Body of pancreas (tissue), 4 donors: ENCODE data around the gene COMMD2. TPM values are rescaled to one million over a fixed set of nuclear protein-coding genes. Genes with fewer than 3 reads are reported as not detected.

Experiments
- ATAC-seq: fragments of 150-250 bp; one replicate; pipeline ENCODE4 v1.9.1; 2016
- DNase-seq, 4 donors: peaks; one replicate each; pipeline ENCODE4 v3.0.0-alpha.2; 2019
- H3K27ac ChIP-seq, 4 donors: fragments of 200-600 bp; sonication (generic); 1 replicate in 3 of 4; 2 replicates in 1 of 4; pipeline versions ENCODE4 v1.5.1 to v1.6.1; 2016 to 2019; ENCODE audit warnings: mild to moderate bottlenecking in 1 of 4, mixed read lengths in 1 of 4, moderate library complexity in 1 of 4
- H3K27me3 ChIP-seq, 2 donors: fragments of 200-600 bp; sonication (generic); one replicate each; pipeline ENCODE4 v1.6.0; 2016; ENCODE audit warnings: mild to moderate bottlenecking in 1 of 2
- H3K36me3 ChIP-seq, 2 donors: fragments of 200-600 bp; sonication (generic); replicated peaks in 1 of 2; 2 replicates each; pipeline ENCODE4 v1.5.1; 2016; ENCODE audit warnings: low read depth in 2 of 2; ENCODE audit not compliant: insufficient read depth in 1 of 2
- H3K4me1 ChIP-seq: fragments of 200-600 bp; sonication (generic); one replicate; pipeline ENCODE4 v1.6.0; 2016
- H3K4me3 ChIP-seq, 2 donors: fragments of 200-600 bp; sonication (generic); 1 replicate in 1 of 2; 2 replicates in 1 of 2; pipeline ENCODE4 v1.5.1; 2016 to 2019
- H3K9me3 ChIP-seq, 3 donors: fragments of 200-600 bp; sonication (generic); 1 replicate in 2 of 3; 2 replicates in 1 of 3; pipeline ENCODE4 v1.5.1; 2016
- POLR2A ChIP-seq, 3 donors: fragments of 450-650 bp; IDR thresholded peaks; one replicate each; pipeline ENCODE4 v1.6.1; 2016; ENCODE audit warnings: antibody characterized with exemption in 3 of 3, mild to moderate bottlenecking in 2 of 3
- WGBS, 2 donors: methylation state at CpG; one replicate each; pipeline ENCODE4 v1.1.5; 2017; 5-methylcytosine and 5-hydroxymethylcytosine counted together
- intact Hi-C: fragments of 100-400 bp; cut with DNase I; formaldehyde crosslinking; loops from one replicate; pipeline ENCODE4 v1.15.1; 2023
- total RNA-seq, 2 donors: library from RNA; depleted of rRNA; stranded (reverse); fragments of >200 nt; gene quantifications; one replicate each; pipeline ENCODE4 v1.1.0, GENCODE V29; 2016
- TF ChIP-seq, protein P1 (sequence below), 7 experiments: fragments of 450-650 bp in 4 of 7; fragments of 200-600 bp in 3 of 7; sonication (generic) in 3 of 7; IDR thresholded peaks; one replicate each; pipeline ENCODE4 v1.5.1; 2016 to 2019; ENCODE audit warnings: antibody characterized with exemption in 7 of 7

Gene COMMD2
- total RNA-seq, result 10 to 100 TPM in 1 of 2 donors, 1 to 10 TPM in 1; 8.2 to 41.2 TPM

DNA sequence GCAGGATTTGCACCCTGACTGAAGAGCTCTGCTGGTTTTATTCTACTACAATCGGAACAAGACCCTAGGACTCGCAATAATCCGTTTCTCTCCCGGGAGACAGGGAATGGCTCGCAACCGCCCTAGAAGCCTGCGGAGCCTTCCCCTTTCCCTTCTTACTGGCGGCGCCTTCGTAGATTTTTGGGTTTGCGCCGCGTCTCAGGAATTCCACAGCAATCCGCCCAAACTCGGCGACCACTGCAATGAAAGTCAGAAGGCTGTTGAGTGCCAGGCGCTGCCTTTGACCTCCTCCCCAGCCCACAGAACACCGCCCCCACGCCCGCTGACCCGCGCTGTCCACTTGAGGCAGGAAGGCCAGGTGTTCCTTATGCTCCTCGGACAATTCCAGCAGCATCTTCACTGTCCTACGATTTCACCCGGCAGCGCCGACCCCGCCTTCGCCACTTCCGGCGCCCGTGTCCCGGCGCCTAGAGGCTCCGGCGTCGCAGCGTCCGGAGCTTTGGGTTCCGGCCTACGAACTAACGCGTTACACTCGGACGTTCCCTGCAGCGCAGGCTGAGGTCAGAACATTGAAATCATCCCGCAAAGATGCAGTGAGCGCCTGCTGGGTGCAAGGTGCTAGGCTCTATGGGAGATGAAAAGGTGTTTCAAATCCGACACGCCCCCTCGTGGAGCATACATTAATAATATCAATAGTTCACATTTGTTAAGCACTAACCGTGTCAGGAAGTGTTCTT is at the start of gene COMMD2:
Gene COMMD2 (minus strand): TSS at position 439 of the 737 bp plus-strand sequence. CDS start 45 bp downstream, at position 394.
- DNase-seq, result peak; percentile 77 to 85 (median 82)
- Histone ChIP-seq H3K9me3 (no peaks in the 10 kb centered on the region), H3K4me1 (peaks cover 21% of the 10 kb centered on the region), H3K36me3 (peaks cover 0 to 11% of the 10 kb centered on the region in 2 donors), H3K4me3 (peak within 1 kb of the TSS; percentile 50 to 89), H3K27ac (peak within 1 kb of the TSS; percentile 18 to 80 (median 64)), H3K27me3 (no peaks in the 10 kb centered on the region)
- intact Hi-C loops, result no loop called here
- TF ChIP-seq, protein P1, sequence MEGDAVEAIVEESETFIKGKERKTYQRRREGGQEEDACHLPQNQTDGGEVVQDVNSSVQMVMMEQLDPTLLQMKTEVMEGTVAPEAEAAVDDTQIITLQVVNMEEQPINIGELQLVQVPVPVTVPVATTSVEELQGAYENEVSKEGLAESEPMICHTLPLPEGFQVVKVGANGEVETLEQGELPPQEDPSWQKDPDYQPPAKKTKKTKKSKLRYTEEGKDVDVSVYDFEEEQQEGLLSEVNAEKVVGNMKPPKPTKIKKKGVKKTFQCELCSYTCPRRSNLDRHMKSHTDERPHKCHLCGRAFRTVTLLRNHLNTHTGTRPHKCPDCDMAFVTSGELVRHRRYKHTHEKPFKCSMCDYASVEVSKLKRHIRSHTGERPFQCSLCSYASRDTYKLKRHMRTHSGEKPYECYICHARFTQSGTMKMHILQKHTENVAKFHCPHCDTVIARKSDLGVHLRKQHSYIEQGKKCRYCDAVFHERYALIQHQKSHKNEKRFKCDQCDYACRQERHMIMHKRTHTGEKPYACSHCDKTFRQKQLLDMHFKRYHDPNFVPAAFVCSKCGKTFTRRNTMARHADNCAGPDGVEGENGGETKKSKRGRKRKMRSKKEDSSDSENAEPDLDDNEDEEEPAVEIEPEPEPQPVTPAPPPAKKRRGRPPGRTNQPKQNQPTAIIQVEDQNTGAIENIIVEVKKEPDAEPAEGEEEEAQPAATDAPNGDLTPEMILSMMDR (IDR thresholded peaks at IDR 0.05), result peak in 6 of 7 experiments; percentile 12 to 54 (median 45)
- TF ChIP-seq POLR2A (IDR thresholded peaks at IDR 0.05), result peak in 2 of 3 donors; percentile 67 to 70
- WGBS, 2 donors, result 0% methylated on average over 16 to 52 of the region's 52 CpGs
- peak; percentile 99 for ATAC-seq

DNA sequence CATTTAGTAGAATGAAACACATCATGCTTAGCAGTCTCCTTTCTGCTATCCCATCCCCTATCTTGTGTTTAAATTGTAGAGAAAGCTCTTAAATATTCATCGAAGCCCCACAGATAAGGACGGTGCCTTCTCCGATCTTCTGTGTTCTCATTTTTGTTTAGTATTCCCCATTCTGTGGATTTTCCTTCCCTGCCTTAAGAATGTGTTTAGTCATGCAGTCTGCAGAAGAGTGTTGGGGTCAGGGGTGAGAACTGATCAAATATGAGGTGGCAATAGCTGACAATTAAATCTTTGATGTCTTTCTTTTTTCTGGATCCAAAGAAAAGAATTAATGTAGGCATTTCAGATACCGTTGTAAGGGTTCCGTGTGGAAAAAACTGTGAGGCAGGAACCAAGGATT is 49.4 kb upstream of the COMMD2 start:
- TF ChIP-seq, protein P1 (IDR thresholded peaks at IDR 0.05), result no peak
- TF ChIP-seq POLR2A (IDR thresholded peaks at IDR 0.05), result no peak
- intact Hi-C loops, result no loop called here
- no peak for DNase-seq
- ATAC-seq, result no peak
- no peaks in the 10 kb centered on the region for H3K27me3 ChIP-seq
- no peak overlapping the region for H3K27ac ChIP-seq
- H3K9me3 ChIP-seq, result no peaks in the 10 kb centered on the region
- H3K36me3 ChIP-seq, result no peaks in the 10 kb centered on the region
- WGBS, 2 donors, result 43 to 45% methylated on average over 5 of the region's 5 CpGs
- no peaks in the 10 kb centered on the region for H3K4me1 ChIP-seq
- H3K4me3 ChIP-seq, result no peak overlapping the region

DNA sequence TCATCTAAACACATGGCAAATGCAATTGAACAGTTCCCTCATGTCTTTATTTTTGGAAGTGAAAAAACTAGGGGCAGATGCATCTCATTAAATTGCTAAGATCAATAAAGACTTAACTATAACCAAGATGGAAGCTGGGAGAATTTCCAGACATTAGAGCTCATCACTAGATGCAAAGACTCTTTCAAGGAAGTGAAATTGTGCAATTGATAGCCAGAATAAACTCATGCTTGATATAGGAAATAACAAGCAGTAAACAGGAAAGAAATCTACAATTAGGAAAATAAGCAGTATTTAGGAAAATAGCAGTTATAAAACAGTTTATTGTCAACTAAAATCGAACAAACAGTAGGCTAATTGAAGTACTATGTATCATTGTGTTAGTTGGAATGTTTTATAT is 48.9 kb upstream of the COMMD2 start:
- Histone ChIP-seq H3K36me3 (no peaks in the 10 kb centered on the region), H3K4me3 (no peak overlapping the region), H3K4me1 (no peaks in the 10 kb centered on the region), H3K9me3 (no peaks in the 10 kb centered on the region), H3K27ac (no peak overlapping the region), H3K27me3 (no peaks in the 10 kb centered on the region)
- TF ChIP-seq, protein P1 (IDR thresholded peaks at IDR 0.05), result no peak
- TF ChIP-seq POLR2A (IDR thresholded peaks at IDR 0.05), result no peak
- no peak for ATAC-seq
- WGBS, 2 donors, result 50 to 59% methylated on average over 1 of the region's 1 CpG
- intact Hi-C loops, result no loop called here
- DNase-seq, result no peak

DNA sequence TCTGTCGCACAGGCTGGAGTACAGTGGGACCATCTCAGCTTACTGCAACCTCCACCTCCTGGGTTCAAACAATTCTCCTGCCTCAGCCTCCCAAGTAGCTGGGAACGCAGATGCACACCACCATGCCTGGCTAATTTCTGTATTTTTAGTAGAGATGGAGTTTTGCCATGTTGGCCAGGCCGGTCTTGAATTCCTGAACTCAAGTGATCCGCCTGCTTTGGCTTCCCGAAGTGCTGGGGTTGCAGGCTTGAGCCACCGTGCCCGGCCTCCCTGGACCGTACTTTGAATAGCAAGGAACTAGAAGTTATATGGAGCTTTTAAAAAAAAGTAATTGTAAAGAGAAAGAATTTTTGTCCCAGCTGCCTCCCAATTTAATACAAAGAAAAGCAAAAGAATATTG is 48.4 kb upstream of the COMMD2 start:
- H3K9me3 ChIP-seq, result no peaks in the 10 kb centered on the region
- ATAC-seq (no peak), DNase-seq (no peak)
- TF ChIP-seq, protein P1 (IDR thresholded peaks at IDR 0.05), result no peak
- TF ChIP-seq POLR2A (IDR thresholded peaks at IDR 0.05), result no peak
- no peaks in the 10 kb centered on the region for H3K36me3 ChIP-seq
- 92% methylated on average over 8 of the region's 8 CpGs for WGBS, 2 donors
- H3K27ac ChIP-seq, result no peak overlapping the region
- intact Hi-C loops, result no loop called here
- H3K4me3 ChIP-seq, result no peak overlapping the region
- H3K27me3 ChIP-seq, result no peaks in the 10 kb centered on the region
- no peaks in the 10 kb centered on the region for H3K4me1 ChIP-seq

DNA sequence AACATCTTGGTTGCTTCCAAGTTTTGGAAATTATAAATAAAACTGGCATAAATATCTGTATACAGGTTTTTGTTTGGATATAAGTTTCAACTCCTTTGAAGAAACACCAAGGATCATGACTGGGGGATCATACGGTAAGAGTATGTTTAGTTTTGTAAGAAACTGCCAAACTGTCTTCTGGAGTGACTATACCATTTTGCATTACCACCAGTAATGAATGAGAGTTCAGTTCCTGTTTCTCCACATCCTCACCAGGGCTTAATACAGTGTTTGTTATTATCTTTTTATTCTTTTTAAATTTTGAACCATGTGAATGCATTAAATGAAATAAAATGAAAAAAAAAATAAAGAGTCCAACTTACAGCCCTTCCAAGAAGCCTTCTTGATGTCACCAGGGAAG is 43.7 kb upstream of the COMMD2 start:
- no peak overlapping the region for H3K27ac ChIP-seq
- DNase-seq (no peak), ATAC-seq (no peak)
- intact Hi-C loops, result no loop called here
- H3K4me1 ChIP-seq, result no peaks in the 10 kb centered on the region
- H3K4me3 ChIP-seq, result no peak overlapping the region
- H3K36me3 ChIP-seq, result no peaks in the 10 kb centered on the region
- TF ChIP-seq, protein P1 (IDR thresholded peaks at IDR 0.05), result no peak
- TF ChIP-seq POLR2A (IDR thresholded peaks at IDR 0.05), result no peak
- no peaks in the 10 kb centered on the region for H3K9me3 ChIP-seq
- no peaks in the 10 kb centered on the region for H3K27me3 ChIP-seq
- 88 to 96% methylated on average over 1 of the region's 1 CpG for WGBS, 2 donors
